ENCODE results near the gene SGSH.
"Not testable (repeated sequence)": the region's sequence is repeated elsewhere in the genome, so short reads cannot be mapped to it uniquely, and the experiment has no call there.

SGSH gene

GRCh38 chr17:80252871-80253270, 32.7 kb upstream of the SGSH start:
- peak; percentile 88 for DNase-seq

GRCh38 chr17:80251966-80252365, 31.8 kb upstream of the SGSH start:
- DNase-seq, result no peak

GRCh38 chr17:80248894-80249710, 29.0 kb upstream of the SGSH start:
- no peak for DNase-seq

GRCh38 chr17:80248001-80248893, 28.1 kb upstream of the SGSH start:
- DNase-seq, result no peak

GRCh38 chr17:80247561-80247960, 27.4 kb upstream of the SGSH start:
- DNase-seq, result no peak

- no peak for DNase-seq
These were observed 26.6 kb upstream of the SGSH start for GRCh38 chr17:80246726-80247125.

- DNase-seq, result no peak
These were observed 26.1 kb upstream of the SGSH start for GRCh38 chr17:80246266-80246681.

- no peak for DNase-seq
These were observed 25.6 kb upstream of the SGSH start for GRCh38 chr17:80245566-80246265.

- no peak for DNase-seq
These were observed 24.9 kb upstream of the SGSH start for GRCh38 chr17:80244871-80245509.

GRCh38 chr17:80244448-80244847, 24.3 kb upstream of the SGSH start:
- not testable (repeated sequence) for DNase-seq

GRCh38 chr17:80243526-80244433, 23.6 kb upstream of the SGSH start:
- no peak for DNase-seq

GRCh38 chr17:80242505-80242904, 22.4 kb upstream of the SGSH start:
- no peak for DNase-seq

- DNase-seq, result no peak
These were observed 17.3 kb upstream of the SGSH start for GRCh38 chr17:80237386-80237785.

- no peak for DNase-seq
These were observed 16.8 kb upstream of the SGSH start for GRCh38 chr17:80236911-80237310.

GRCh38 chr17:80233202-80233601, 13.1 kb upstream of the SGSH start:
- no peak for DNase-seq

- DNase-seq, result no peak
These were observed 12.3 kb upstream of the SGSH start for GRCh38 chr17:80232438-80232837.

GRCh38 chr17:80229011-80229410, 8.9 kb upstream of the SGSH start:
- no peak for DNase-seq

- DNase-seq, result no peak
These were observed 8.3 kb upstream of the SGSH start for GRCh38 chr17:80228477-80228876.

GRCh38 chr17:80227666-80228065, 7.5 kb upstream of the SGSH start:
- DNase-seq, result no peak

- no peak for DNase-seq
These were observed 7.0 kb upstream of the SGSH start for GRCh38 chr17:80227156-80227555.

GRCh38 chr17:80225230-80225629, 5.1 kb upstream of the SGSH start:
- DNase-seq, result no peak

- no peak for DNase-seq
These were observed 4.5 kb upstream of the SGSH start for GRCh38 chr17:80224683-80225082.

Measured in stimulated activated CD4-positive, alpha-beta T cell treated with anti-CD3 and anti-CD28 coated beads, Interleukin-4, amount 100 ng/mL, for 24 hours (primary cell).